NCI-H345 (cell line): ENCODE measurements around the gene ZDHHC3.

Source experiments
- DNase-seq: peaks from one replicate; lab custom pipeline; 2025; lab: John Stamatoyannopoulos, UW

The ZDHHC3 gene

DNA sequence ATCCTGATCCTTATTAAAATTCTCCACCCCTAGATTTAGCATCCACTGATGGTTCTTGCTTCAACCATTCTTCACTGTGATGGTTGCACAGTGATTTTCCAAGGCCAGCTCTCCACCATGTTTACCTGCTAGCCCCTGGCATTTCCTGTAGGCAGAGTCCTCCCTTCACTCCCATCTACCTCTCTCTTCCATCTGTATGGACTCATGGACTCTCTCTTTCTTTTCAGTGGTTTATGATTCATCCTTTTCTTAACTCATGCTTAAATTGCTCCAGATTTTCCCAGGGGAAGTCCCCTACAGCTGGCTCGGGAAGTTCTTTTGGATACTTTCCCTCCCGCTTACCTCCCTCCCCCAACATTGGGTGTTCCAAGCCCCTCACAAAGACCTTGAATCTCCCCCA, 82.9 kb downstream of the ZDHHC3 start:
- no peak for DNase-seq

DNA sequence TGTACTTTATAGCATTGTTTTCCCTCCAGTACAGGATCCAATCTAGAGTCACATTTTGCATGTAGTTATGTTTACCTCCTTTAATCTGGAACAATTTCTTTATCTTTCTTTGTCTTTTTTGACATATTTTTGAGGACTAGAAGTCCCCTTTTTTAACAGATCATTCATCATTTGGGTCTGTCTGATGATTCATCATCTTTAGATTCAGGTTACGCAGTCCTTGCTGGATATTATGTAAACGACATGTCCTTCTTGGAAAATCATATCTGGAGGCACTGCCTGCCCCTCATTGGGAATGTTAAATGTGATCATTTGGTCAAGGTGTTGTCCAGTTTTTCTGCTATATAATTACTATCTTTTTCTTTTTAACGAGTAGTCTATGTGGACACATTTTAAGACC, 83.3 kb downstream of the ZDHHC3 start:
- no peak for DNase-seq

DNA sequence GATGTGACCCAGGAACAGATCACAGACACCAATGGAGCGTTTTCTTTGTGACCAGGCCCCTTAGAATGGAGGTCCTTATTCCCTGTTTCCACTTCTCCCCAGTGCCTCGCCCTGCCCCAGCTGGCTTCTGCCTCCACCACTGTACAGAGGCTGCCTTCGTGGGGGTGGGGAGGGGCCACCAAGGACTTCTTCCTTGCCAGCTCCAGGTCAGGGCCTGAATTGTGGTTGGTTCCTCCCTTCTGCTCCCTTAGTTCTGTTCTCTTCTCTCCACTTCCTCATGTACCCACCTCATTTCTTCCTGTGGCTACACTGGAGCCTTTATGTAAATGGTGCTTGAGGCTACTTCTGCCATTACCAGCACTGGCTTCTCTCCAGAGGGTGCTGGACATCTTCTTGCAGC, 85.1 kb downstream of the ZDHHC3 start:
- no peak for DNase-seq

DNA sequence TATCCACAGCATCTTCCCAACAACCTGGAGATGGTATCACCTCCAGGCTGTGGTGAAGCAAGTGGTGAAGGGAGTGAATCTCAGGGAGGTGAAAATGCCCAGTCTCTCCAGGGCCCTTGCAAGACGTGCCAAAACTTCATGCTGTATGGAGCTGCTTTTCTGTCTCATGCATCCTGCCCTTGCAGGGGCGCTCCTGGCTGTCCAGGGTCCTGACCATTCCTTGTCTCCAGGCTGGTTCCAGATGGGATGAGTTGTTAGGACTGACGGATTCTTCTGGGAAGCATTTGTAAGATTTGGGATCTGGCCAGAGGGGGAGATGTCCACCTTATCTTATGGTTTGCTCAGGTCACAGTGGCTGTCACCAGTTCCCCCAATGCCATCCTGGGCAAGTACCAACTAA, 85.7 kb downstream of the ZDHHC3 start:
- no peak for DNase-seq

DNA sequence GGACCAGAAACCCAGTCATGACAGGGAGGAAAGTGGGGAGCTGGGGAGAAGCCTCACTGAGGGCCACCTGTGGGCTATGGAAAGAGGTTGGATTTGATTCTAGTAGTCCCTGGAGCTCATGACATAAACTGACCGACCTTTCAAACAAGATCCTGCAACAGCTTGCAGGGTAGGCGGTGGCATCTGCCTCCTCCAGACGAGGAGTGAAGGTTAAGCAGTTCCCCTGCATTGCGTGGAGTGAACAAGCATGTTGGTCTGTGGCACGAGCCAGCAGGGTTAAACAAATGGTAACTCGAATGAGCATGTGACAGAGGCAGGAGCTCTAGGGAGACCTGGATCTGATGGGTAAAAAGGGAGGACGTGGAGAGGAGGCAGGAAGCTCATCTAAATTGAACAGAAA, 88.9 kb downstream of the ZDHHC3 start:
- DNase-seq = no peak

DNA sequence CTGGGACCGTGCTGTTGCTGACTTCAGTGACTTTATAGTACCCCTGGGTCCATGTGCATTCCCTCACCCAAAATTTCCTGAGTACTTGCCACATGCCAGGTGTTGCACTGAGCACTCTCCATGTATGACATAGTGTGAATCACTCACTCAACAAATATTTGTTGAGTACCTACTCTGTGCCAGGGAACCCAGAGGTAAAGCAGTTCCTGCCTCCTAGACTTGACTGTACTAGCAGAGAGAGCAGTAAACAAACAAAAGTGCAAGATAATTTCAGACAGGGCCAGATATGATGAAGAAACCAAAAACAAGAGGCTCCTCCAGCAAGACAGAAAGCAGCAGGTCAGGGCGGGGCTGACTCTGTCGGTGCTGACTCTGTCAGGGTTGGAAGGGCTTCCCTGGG, 89.4 kb downstream of the ZDHHC3 start:
- peak; percentile 5 for DNase-seq

DNA sequence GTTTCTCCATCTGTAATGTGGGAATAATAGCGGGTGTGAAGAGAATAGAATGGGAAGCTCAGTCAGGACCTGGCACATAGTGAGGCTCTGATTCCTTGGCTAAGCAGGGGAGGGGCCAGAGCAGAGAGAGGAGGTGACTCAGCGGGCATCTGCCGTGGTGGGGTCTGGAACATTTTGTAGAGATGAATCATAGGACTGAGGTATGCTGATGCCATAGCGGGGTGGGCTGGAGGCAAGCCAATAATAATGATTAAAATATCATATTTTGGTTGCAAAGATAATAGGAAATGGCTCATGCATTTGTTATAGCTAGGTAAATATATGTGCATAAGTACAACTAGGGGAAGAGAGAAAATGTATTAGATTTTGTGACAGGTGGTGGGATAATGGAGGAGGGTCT, 90.4 kb downstream of the ZDHHC3 start:
- DNase-seq = no peak

DNA sequence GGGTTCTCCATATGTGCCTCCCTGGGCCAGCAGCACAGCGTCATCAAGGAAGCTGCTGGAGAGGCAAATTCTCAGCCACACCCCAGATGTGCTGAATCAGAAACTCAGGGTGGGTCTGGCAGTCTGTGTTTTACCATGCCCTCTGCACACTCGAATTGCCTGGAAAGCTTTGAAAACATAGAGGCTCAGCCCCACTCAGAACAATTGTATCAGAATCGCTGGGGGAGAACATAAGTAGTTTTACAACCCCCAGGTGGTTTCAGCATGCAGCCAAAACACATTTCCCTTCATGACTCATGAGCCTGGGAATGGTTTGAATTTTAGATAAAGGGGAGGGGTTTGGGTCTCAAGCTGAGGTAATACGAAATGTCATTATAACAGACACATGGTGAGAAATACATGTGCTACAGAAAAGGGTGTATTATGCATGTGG, 92.0 kb downstream of the ZDHHC3 start:
- DNase-seq = peak; percentile 66

DNA sequence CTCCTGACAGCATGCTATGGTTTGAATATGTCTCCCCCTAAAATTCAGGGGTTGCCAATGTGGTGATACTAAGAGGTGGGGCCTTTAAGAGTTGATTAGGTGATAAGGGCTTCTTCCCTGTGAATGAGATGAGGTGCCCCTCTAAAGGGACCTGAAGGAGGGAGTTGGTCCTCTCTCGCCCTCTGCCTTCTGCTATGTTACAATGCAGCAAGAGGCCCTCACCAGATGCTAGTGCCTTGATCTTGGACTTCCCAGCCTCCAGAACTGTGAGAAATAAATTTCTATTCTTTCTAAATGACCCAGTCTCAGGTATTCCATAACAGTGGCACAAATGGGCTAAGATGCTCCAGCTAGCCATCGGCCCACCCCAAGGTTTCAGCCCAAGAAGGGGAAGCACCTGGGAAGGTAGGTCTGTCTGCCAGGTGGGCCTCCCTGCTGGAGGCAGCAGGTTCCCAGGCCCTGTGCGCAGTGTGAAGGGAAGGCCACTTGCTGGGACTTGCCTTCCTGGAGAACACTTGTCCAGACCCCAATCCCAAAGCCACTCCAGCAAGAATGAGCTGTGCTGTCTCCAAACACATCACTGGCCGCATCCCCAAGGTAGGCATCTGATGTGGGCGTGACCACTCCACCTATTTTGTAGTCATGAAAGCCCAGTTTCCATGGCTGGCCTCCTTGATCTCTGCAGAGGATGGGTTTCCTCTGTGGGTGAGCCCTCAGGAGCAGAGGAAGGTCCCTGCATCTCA, 92.6 kb downstream of the ZDHHC3 start:
- no peak for DNase-seq

DNA sequence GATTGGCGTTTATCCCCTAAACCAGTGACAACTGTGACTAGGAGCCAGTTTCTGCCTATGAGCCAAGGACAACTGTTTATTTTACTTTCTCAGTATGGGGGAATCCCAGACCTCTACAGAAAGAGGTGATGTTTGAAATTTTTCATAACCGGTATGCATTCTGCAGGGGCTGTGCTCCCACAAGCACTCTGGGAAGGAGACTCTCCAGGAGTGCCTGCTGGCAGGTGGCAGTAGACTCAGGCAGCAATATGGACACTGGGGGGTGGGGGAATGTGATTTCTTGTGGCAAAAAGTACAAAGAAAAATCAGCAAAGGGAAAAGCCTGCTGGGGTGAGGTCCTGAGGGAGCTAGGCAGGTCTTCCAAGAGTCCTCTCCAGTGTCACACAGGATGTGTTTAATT, 95.7 kb downstream of the ZDHHC3 start:
- DNase-seq = no peak

DNA sequence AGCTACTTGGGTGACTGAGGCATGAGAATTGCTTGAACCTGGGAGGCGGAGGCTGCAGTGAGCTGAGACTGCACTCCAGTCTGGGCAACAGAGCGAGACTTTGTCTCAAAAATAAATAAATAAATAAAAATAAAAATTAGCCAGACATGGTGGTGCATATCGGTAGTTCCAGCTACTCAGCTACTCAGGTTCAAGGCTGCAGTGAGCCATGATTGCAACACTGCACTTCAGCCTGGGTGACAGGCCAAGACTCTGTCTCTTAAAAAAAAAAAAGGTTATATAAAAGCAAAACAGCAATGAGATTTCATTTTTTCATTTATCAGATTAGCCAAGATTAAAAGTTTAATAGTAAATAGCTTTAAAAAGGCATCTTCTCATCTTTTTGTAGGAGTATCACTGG, 98.6 kb downstream of the ZDHHC3 start:
- no peak for DNase-seq

DNA sequence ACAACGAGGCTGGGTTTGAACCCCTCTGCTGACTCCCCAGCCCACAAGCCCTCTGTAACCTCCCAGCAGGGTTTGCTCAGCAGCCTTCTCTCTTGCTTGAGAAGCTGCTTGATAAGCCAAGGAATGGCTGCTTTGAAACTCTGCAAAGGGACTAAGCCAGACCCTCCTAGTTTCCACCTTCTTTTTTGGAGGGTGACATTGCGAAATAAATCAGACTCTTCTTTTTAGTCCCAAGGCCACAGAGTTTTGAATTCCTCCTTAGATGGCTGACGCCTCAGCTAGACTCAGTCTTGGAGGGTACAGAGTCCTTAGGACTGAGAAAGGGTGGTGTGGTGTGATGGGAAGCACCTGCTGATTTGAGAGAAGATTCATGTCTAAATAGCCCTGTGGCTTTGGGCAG, 100.4 kb downstream of the ZDHHC3 start:
- no peak for DNase-seq
